K562 (cell line): ENCODE results near the gene KIAA1210. TPM values are rescaled to one million over a fixed set of nuclear protein-coding genes. Genes with fewer than 3 reads are reported as not detected.

Experiments used
- MLLT1 ChIP-seq, 2 experiments: fragments of 450-650 bp; IDR thresholded peaks; 2 replicates each; pipeline ENCODE4 v1.6.1; 2016
- REST ChIP-seq, 2 experiments: fragments of 450-650 bp; formaldehyde crosslinking in 1 of 2; IDR thresholded peaks; 2 replicates each; pipeline versions ENCODE4 v1.4.0 to v1.6.1; 2014 to 2020; ENCODE audit warnings: mild to moderate bottlenecking in 2 of 2, borderline replicate concordance in 1 of 2, low read depth in 1 of 2
- polyA plus RNA-seq, 8 experiments: library from polyadenylated mRNA; depleted of rRNA in 4 of 8; stranded (reverse) in 5 of 8; unstranded in 3 of 8; fragments of >200 nt; fragmentation: Nextera tagmentation in 2 of 8; fragmentation: Illumina TruSeq in 1 of 8; extraction: Ambion mirVana in 2 of 8; extraction: Trizol in 1 of 8; gene quantifications; 2 replicates each; pipeline versions ENCODE4 v1.2.1 to v1.2.3, GENCODE V29; 2011 to 2014; ENCODE audit warnings: inconsistent platforms in 1 of 8, missing spikeins in 1 of 8
- total RNA-seq, 7 experiments: library from RNA; depleted of rRNA in 6 of 7; stranded (reverse); fragments of >200 nt in 6 of 7; fragmentation: Illumina TruSeq in 2 of 7; extraction: Trizol in 2 of 7; gene quantifications; 2 replicates each; pipeline versions ENCODE4 v1.2.1 to v1.2.3, GENCODE V29; 2011 to 2021; ENCODE audit warnings: low replicate concordance in 1 of 7

The KIAA1210 gene
- total and polyA plus RNA-seq, 9 of the 15 experiments (the other 6 are each of a cell fraction or from before 2014, with no cell fraction given) = not detected

GRCh38 chrX:119067023-119067739 is 60.4 kb downstream of the KIAA1210 start (continued):
- peak; percentile 51; the same call in 1 of the 2 replicates for TF ChIP-seq REST (IDR thresholded peaks at IDR 0.05; ENCODE audit: borderline replicate concordance)
- no peak for TF ChIP-seq REST (CRISPR knock-in tag; IDR thresholded peaks at IDR 0.05; ENCODE audit: low read depth)
- no peak for TF ChIP-seq MLLT1 (IDR thresholded peaks at IDR 0.05)
